ENCODE measurements around the gene SERINC5.

- TF ChIP-seq CTCF (IDR thresholded peaks at IDR 0.05) (no peak), POLR2A (IDR thresholded peaks at IDR 0.05) (no peak)
Observed at GRCh38 chr5:80268916-80269315, 13.1 kb upstream of the SERINC5 start.
